Hepatocyte (in vitro differentiated cells): Measurements from ENCODE around the gene FES.

Source experiments
- EZH2 ChIP-seq: fragments of 200-600 bp; sonication (generic); IDR thresholded peaks from 2 replicates; pipeline ENCODE4 v1.6.1; 2016; ENCODE audit warnings: antibody characterized with exemption, mild to moderate bottlenecking, borderline replicate concordance
- EZH2phosphoT487 ChIP-seq: fragments of 200-600 bp; sonication (generic); IDR thresholded peaks from one replicate; pipeline ENCODE4 v1.6.1; 2018; ENCODE audit warnings: antibody characterized with exemption, mild to moderate bottlenecking, low read depth, moderate library complexity; ENCODE audit not compliant: unreplicated experiment, severe bottlenecking
- TF ChIP-seq, protein P1 (sequence below): fragments of 200-600 bp; sonication (generic); IDR thresholded peaks from 2 replicates; pipeline ENCODE4 v1.5.1; 2016; ENCODE audit warnings: antibody characterized with exemption, mild to moderate bottlenecking; ENCODE audit not compliant: poor library complexity

DNA sequence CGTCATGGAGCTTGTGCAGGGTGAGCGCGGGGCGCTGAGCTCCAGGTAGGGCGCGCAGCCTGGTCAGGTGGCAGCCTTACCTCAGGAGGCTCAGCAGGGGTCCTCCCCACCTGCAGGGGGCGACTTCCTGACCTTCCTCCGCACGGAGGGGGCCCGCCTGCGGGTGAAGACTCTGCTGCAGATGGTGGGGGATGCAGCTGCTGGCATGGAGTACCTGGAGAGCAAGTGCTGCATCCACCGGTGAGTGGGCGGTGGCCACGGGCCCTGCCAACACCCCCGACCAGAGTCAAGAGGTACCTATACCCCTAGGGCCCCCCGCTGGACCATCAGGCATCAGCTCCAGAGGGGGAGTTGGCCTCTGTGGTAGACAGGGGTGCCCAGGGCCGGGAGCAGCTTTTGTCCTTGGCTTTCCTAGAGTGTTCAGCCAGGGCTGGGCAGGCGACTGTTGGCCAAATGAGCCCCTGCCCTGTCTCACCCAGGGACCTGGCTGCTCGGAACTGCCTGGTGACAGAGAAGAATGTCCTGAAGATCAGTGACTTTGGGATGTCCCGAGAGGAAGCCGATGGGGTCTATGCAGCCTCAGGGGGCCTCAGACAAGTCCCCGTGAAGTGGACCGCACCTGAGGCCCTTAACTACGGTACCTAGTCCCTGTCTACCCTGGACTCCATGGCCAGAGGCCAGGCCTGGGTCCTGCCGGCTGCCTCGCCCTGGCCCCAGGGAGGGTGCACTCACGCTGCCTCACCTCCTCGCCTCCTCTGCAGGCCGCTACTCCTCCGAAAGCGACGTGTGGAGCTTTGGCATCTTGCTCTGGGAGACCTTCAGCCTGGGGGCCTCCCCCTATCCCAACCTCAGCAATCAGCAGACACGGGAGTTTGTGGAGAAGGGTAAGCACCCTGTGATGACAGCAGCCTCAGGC, 9.1 kb downstream of the FES start:
- TF ChIP-seq, protein P1, sequence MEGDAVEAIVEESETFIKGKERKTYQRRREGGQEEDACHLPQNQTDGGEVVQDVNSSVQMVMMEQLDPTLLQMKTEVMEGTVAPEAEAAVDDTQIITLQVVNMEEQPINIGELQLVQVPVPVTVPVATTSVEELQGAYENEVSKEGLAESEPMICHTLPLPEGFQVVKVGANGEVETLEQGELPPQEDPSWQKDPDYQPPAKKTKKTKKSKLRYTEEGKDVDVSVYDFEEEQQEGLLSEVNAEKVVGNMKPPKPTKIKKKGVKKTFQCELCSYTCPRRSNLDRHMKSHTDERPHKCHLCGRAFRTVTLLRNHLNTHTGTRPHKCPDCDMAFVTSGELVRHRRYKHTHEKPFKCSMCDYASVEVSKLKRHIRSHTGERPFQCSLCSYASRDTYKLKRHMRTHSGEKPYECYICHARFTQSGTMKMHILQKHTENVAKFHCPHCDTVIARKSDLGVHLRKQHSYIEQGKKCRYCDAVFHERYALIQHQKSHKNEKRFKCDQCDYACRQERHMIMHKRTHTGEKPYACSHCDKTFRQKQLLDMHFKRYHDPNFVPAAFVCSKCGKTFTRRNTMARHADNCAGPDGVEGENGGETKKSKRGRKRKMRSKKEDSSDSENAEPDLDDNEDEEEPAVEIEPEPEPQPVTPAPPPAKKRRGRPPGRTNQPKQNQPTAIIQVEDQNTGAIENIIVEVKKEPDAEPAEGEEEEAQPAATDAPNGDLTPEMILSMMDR = no peak
- no peak for TF ChIP-seq EZH2
- TF ChIP-seq EZH2phosphoT487 = no peak
